Iris pigment epithelial cell (primary cell): ENCODE results near the gene IL1RAPL1.
"Not testable (repeated sequence)": the region's sequence is repeated elsewhere in the genome, so short reads cannot be mapped to it uniquely, and the experiment has no call there.

ENCODE experiments used
- DNase-seq: peaks from one replicate; pipeline ENCODE4 v3.0.0-alpha.2; 2011; ENCODE audit warnings: low read depth

IL1RAPL1 gene

GRCh38 chrX:29122817-29123216, 535.6 kb downstream of the IL1RAPL1 start:
- DNase-seq = not testable (repeated sequence)

- no peak for DNase-seq
These were observed 543.7 kb downstream of the IL1RAPL1 start for GRCh38 chrX:29130905-29131304.

- DNase-seq = no peak
These were observed 549.7 kb downstream of the IL1RAPL1 start for GRCh38 chrX:29136904-29137303.

GRCh38 chrX:29138003-29138402, 550.8 kb downstream of the IL1RAPL1 start:
- DNase-seq = no peak

GRCh38 chrX:29143356-29143755, 556.1 kb downstream of the IL1RAPL1 start:
- peak; percentile 50 for DNase-seq

- peak; percentile 24 for DNase-seq
These were observed 556.5 kb downstream of the IL1RAPL1 start for GRCh38 chrX:29143756-29144155.

DNA sequence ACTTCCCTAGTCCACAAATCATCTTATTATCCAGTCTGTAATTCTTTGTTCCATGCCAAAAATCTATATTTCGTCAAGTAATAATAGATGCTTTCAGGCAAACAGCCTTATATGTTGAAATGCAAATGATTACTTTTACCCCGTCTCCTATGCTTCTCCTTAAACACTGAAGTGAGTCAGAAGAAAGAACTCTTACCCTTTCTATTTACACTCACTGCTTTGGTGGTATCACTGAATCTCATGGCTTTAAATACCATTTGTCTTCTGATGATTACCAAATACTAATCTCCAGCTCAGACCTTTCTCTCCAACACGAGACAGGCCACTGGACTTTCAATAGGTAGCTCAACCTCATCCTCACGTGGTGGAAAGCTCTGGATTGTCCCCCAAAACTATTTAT, 558.1 kb downstream of the IL1RAPL1 start:
- peak; percentile 55 for DNase-seq

DNA sequence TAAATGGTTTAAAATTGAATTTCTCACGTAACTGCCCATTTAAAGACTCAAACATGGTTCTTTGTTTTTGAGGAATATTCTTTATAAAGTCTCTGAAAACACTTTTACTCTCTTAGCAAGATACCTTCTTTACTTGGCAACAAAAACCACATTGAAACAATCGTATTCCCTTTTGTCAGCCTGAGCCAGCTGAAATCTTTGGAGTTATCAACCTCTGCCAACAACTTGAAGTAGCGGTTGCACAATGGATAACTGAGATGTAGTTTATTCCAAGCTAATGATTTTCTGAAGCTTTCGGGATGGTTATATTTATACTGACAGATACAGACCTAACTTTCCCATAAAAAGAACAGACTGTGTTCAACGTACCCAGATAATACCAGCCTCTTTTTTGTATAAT, 561.3 kb downstream of the IL1RAPL1 start:
- DNase-seq = no peak

DNA sequence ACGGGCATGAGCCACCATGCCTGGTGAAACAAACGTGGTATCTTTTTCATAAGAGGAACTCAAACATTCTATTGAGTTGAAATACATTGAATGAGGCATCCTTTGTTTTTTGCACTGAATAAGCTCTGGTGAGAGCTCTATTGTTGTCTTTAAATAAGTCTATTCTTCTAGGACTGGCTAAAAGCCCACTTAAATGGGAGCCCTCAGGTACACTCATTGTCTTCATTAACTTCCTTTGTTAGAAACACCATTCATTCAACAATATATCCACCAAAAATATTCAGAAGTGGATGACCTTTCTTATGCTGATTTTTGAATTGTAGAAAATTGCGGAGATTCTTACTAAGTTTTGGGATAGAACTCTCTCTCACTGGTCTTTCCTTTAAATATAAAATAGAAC, 568.0 kb downstream of the IL1RAPL1 start:
- DNase-seq = no peak

DNA sequence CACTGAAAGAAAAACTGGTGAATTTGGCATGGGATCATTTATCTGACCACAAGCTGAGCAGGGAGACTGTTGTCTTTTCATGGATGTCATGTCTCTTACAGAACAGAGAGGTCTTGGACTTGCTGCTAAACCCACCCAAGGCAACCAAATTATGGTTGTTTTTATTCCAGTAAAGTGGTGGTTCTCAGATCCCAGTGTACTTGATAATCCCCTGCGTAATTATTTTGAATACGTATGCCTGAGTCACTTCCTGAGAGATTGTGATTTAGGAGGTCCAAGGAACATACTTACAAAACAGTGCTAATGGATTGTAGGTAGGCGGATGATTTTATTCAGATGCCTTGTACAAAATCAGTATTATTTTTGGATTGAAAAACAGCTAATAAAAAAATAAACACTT, 585.6 kb downstream of the IL1RAPL1 start:
- peak; percentile 67 for DNase-seq

- DNase-seq = no peak
These were observed 600.0 kb downstream of the IL1RAPL1 start for GRCh38 chrX:29187264-29187663.

DNA sequence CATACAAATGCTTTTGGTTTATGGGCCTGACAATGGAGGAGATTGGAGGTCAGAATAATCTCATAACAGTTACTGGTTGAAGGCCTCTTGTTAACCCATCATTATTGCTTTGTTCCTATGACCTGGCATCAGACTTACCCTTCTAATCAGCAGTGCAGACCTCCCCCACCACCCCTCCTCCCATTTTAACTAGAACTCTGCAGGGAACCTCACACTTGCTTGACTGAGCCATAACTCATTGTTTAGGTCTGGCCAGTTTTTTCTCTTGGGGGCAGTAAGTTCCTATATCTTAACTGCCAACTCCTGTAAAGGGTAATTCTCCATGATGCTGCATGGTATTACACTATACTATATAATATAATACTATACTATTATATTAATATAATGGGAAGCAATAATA, 609.3 kb downstream of the IL1RAPL1 start:
- DNase-seq = no peak

- DNase-seq = peak; percentile 32
These were observed 628.0 kb downstream of the IL1RAPL1 start for GRCh38 chrX:29215251-29215650.

GRCh38 chrX:29225670-29226069, 638.4 kb downstream of the IL1RAPL1 start:
- DNase-seq = peak; percentile 7

DNA sequence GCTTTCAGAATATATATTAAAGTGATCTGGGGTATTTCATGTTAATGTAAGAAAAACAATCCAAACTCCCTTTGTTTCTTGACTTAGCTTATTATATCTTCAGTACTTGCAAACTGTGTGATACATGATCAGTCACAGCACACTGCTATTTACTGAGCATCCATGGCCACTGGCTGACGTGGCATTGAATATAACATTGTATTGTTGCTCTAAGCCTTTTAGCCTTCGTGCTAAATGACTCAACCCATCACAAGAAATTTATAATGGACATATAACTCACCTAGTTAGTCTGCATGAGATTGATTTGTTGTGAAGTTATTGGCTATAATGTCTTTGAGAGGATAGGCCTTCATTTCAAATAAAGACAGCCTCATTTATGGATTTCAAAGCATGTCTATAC, 642.6 kb downstream of the IL1RAPL1 start:
- DNase-seq = peak; percentile 28

DNA sequence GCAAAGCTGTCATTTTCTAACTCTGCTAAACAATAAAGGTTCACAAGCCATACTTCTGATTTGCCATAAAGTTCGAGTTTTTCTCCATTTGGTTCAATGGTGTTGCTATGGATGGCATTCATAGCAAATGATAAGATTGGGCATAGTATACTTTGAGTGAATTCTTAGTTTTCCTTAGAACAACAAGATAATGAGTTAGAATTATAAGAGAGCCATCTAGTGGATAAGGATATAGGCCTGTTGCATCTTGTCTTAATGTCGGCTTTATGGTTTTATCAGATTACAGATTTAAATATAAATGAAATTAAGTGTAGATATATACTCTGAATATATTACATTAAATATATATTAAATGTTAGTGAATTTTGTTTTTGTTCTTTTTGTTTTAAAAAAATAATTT, 644.6 kb downstream of the IL1RAPL1 start:
- no peak for DNase-seq

GRCh38 chrX:29233592-29234183, 646.4 kb downstream of the IL1RAPL1 start:
- DNase-seq = no peak

DNA sequence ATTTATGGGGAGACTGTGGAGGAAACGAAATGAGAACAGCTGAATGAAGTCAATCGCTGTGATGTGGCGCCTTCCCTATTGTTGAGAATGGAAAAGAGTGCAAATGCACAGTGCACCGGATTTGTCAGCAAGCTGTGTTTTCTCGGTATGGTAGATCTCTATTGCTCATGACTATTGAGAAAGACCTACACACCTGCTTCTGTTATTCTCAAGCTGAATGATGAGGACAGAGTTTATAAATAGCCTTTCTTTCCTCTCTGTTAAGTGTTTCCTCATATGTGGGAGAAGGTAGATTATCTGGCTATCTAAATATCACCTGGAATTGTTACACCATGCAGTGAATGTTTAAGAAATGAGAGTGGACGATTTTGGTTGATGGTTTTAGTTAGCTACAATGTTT, 650.7 kb downstream of the IL1RAPL1 start:
- no peak for DNase-seq

GRCh38 chrX:29241809-29242208, 654.6 kb downstream of the IL1RAPL1 start:
- peak; percentile 51 for DNase-seq

- no peak for DNase-seq
These were observed 655.6 kb downstream of the IL1RAPL1 start for GRCh38 chrX:29242856-29243255.

- no peak for DNase-seq
These were observed 656.7 kb downstream of the IL1RAPL1 start for GRCh38 chrX:29243942-29244341.

GRCh38 chrX:29254515-29254914, 667.3 kb downstream of the IL1RAPL1 start:
- no peak for DNase-seq

- peak; percentile 6 for DNase-seq
These were observed 670.3 kb downstream of the IL1RAPL1 start for GRCh38 chrX:29257521-29257920.

DNA sequence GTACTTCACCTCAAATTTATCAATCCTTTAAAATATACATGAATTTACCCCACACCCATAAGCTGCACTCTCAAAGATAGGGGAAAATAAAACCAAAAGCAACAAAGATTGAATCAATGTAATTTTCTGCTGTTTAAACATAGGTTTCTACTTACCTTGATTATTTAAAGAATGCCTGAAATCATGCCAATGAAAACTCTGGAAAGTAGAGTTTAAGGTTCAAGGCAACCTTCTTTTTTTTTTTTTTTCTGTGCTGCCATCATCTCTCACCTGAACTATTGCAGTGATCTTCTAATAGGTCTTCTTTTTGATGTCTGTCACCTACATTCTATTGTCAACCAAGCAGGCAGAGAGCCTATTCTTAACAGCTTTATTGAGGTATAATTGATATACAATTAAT, 682.1 kb downstream of the IL1RAPL1 start:
- DNase-seq = no peak

- DNase-seq = no peak
These were observed 687.3 kb downstream of the IL1RAPL1 start for GRCh38 chrX:29274517-29274916.
